Stimulated activated CD4-positive, alpha-beta T cell treated with anti-CD3 and anti-CD28 coated beads, Interleukin-12 subunit alpha, Interleukin-12 subunit beta, amount 100 ng/mL, for 24 hours (primary cell): ENCODE results near the gene STAT3.
"Not testable (repeated sequence)": the region's sequence is repeated elsewhere in the genome, so short reads cannot be mapped to it uniquely, and the experiment has no call there.

Experiments used
- DNase-seq, 2 experiments: peaks; one replicate each; pipeline ENCODE4 v3.0.0-alpha.2; 2020; ENCODE audit warnings: low read depth in 2 of 2

Gene STAT3

DNA sequence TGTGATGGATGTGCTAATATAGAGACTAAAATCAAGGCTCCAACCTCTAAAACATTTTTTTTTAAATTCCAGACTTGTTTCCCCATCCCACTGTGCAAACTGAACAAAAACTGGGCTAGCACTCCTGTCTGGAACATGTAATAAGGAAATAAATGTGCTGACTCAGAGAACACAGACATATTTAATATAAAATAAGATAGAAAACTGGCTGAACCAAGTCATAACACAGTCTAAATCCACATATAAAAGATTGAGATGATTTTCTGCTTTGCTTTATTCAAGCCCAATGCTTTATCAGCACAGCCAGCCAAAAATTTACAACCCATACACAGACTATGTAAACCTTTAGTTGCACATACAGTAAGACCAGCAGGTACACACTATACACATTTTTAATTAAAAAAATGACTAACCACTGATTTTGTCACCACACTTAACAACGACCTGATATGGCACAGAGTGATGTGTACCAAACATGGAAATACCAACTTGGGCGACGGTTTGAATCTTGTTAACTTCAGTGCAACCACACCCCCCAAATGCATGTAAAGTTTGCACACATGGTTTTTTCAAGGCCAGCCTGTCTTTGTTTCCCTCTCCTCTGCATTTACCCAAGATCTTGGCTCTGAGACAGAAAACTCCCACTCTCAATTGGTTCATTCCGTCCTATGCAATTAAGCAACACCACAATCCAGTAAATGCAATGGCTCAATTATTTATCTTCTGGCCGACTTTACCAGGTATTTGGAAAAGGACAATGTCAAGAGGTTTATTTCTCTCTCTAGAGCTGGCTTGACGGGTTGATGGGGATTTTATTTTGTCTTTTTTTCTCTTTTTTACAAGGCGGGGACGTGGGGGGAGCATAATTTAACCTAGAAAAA is 1.2 kb downstream of the STAT3 start:
- no peak for DNase-seq

DNA sequence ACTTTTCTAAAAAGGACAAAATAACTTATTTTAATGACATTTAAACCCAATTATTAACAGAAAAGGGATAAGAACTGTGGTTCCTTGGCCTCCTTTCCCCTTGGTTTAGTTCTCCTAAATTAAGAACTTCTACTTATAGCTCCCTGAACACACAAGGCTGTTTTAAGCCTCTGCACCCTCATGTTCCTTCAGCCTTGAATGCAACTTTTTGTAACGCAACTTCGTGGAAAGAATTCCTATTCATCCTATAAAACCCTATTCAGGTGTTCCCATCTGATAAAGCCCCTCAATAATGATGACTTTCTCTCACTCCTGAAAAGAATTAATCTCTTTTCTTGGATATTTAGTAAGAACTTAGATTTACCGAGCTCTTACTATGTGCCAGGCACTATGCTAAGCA is 6.3 kb downstream of the STAT3 start:
- no peak for DNase-seq

DNA sequence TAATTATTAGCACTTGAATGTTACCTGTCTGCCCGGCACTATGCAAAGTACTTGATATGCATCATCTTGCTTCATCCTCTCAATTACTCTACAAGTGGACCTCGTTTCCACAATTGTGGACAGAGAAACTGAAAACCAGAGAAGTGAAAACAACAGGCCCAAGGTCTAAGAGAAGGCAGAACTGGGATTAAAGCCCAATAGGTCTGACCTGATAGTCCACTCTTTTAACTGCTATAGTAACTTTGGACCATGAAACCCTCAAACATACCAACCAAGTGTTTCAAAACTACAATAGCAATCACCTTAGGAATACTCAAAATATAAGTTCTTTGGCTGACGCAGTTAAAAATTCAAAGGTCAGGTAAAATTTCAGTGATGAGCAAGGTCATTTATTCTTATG is 7.3 kb downstream of the STAT3 start:
- DNase-seq = no peak

DNA sequence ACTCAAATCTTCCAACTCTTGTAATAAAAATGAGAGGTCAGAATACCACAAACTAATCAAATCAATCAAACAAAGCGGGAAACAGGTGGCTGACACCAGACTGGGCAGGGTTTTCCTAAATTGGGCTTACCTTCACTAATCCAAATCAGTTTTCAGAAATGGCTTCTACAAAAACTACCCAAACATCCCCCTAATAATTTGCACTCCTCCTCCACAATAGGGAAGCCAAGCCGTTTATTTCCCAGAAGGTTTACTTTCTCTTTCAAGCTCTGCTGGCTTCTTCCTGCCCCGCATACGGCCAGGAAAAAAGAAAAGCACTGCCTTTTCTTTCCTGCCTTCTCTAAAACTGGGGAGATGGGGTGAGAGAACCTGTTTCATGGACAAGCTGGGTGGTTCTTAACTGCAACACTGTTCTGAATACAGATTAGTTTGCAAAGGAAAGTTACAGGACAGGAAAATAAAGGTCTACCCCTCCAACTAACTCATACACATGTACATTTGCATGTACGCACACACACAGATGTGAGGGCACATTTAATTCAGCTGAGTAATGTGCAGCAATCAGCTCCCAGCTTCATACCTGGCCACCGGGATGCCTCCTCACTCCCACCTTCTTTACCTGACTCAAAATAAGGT is 9.2 kb downstream of the STAT3 start:
- no peak for DNase-seq

DNA sequence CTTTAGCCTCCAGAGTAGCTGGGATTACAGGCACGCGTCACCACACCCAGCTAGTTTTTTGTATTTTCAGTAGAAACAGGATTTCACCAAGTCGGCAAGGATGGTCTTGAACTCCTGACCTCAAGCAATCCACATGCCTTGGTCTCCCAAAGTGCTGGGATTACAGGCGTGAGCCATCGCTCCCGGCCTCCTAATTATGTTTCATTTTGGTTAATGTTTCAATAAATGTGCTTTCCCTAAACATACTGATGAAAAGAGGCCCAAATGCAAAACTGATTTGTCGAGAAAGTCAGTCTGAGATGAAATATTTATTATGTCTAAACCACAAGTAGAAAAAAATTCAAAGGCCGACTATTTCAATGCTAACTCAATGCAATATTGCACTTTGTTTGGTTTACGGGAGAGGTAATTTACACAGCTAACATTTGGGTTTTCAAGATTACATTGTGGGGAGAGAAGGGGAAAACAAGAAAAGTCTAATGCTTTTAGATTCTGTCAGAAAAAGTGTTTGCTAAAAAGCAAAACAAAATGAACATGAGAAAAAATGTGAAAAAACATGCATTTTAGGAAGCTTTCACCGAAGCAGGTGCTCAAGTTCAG is 9.8 kb downstream of the STAT3 start:
- no peak for DNase-seq

DNA sequence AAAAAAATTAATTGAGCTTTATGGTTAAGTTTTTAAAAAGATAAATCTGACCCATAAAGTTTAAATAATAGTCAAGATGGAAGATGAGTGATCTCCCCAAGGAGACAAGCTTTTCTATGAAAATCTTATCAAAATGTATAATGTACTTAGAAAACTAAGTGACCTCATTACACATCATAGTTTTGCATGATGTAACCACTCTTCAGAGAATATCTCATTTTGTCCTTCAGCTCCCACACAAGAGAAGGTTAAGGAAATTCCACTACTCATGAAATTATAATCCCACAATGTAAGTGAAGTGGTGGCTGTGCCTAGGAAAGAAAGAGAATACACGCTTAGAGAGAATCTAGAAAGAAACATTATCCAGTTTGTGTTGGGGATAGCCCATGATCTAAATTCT is 14.3 kb downstream of the STAT3 start:
- DNase-seq = no peak

DNA sequence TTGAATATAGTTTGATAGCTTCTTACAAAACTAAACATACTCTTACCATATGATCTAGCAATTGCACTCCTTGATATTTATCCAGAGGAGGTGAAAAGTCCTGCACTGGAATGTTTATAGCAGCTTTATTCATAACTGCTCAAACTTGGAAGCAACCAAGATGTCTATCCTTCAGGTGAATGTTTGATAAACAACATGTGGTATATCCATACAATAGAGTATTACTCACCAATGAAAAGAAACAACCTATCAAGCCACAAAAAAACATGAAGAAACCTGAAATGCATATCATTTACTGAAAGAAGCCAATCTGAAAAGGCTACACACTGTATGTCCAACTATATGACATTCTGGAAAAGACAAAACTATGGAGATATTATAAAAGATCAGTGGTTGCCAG is 16.1 kb downstream of the STAT3 start:
- no peak for DNase-seq

DNA sequence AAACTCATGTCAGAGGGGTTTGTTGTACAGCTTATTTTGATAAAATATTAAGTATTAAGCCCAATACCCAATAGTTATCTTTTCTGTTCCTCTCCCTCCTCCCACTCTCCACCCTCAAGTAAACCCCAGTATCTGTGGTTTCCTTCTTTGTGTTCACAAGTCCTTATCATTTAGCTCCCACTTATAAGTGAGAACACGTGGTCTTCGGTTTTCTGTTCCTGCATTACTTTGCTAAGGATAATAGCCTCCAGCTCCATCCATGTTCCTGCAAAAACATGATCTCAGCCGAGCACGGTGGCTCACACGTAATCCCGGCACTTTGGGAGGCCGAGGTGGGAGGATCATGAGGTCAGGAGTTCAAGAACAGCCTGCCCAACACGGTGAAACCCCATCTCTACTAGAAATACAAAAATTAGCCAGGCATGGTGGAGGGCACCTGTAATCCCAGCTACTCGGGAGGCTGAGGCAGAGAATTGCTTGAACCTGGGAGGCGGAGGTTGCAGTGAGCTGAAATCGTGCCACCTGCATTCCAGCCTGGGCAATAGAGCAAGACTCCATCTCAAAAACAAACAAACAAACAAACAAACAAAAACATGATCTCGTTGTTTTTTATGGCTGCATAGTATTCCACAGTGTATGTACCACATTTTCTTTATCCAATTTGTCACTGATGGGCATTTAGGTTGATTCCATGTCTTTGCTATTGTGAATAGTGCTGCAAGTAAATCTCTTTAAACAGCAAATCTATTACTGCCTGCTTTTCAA is 19.3 kb downstream of the STAT3 start:
- not testable (repeated sequence) for DNase-seq

DNA sequence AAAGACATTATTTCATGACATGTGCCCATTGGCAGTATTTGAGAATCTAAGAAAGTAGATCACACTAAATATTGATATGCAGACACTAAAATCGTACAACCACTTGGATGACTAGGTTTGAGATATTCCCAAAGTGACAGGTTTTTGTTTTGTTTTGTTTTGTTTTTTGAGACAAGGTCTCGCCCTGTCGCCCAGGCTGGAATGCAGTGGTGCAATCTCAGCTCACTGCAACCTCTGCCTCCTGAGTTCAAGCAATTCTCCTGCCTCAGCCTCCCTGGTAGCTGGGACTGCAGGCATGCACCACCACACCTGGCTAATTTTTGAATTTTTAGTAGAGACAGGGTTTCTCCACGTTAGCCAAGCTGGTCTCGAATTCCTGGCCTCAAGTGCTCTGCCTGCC is 19.9 kb downstream of the STAT3 start:
- DNase-seq = not testable (repeated sequence)

DNA sequence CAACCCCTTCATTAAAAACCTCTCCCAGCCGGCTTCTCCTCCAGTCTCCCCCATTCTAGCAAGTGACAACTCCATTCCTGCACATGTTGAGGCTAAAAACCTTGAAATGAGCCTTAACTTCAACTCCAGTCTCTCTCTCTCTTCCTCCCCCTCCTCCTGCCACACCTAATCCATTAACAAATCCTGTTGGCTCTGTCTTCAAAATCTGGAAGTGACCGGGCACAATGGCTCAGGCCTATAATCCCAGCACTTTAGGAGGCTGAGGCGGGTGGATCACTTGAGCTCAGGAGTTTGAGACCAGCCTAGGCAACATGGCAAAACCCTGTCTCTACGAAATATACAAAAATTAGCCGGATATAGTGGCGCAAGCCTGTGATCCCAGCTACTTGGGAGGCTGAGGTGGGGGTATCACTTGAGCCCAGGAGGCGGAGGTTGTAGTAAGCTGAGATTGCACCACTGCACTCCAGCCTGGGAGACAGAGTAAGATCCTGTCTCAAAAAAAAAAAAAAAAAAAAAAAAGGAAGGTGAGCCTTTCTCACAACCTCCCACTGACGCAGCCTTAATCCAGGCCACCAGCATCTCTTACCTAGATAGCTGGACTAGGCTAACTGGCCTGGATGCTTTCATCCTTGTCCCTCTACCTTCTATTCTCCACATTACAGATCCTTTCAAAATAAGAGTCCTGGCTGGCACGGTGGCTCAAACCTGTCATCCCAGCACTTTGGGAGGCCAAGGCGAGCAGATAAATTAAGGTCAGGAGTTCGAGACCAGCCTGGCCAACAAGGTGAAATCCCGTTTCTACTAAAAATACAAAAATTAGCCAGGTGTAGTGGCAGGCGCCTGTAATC is 21.8 kb downstream of the STAT3 start:
- not testable (repeated sequence) for DNase-seq

DNA sequence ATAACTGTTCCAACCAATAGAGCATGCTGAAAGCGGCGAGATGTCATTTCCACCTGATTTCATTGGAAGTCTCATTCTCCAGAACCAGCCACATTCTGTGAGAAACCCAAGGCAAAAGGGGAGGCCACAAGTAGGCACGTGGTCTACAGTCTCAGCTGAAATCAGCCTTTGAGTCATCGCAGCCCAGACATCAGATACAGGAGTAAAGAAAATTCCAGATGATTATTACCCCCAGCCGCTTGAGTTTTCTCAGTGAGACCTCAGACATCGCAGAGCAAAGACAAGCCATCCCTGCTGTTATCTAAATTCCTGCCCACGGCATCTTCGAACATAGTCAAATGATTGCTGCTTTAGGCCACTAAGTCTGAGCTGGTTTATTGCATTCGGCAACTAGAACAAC is 23.1 kb downstream of the STAT3 start:
- DNase-seq = no peak

DNA sequence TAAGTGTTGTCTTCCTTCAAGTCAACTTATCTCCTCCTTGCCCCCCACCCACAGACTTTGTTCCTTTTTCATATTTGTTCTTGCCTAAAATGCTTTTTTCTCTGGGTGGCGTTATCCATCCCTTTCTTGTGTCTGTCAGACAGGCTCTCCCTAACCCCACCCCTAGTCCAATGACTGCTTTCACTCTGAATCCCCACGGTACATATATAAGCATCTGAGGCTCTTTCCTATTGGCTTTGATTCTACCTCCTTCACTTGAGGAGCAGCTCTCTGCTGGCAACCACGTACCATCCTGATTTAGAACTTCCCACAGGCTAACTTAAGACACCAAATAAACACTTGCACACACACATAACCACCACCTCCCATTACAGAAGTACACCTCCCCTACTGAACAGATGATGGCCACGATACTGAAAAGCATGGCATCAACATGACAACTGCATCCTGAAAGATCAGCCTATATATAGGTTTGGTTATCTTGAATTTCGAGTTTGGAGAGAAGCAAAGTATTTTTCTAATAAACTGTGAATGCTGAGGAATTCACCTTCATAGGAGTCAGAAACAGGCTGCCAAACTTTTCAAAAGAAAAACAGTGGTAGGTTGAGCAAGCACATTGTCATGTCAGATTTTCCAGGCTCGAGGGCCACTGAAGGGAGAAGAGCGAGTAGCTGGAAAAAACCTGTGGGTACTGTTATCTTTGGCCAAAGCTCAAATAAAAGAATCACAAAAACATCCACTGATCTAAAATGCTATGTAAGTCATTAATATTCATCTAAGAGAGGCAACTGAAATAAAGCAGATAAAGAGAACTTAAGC is 24.3 kb downstream of the STAT3 start:
- DNase-seq = no peak

DNA sequence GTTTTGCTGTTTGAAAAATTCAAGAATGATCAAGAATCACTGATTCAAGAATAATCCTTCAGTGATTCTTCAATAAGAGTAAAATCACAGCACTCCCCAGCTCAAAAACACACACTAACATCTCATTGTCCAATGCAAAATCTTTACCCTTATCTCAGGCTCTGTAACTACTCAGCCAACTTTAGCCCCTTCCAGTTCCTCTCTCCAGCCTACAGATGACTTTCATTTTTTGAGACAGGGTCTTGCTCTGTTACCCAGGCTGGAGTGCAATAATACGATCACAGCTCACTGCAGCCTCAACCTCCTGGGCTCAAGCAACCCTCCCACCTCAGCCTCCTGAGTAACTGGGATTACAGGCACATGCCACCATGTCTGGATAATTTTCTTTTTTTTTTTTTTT is 25.0 kb downstream of the STAT3 start:
- no peak for DNase-seq

DNA sequence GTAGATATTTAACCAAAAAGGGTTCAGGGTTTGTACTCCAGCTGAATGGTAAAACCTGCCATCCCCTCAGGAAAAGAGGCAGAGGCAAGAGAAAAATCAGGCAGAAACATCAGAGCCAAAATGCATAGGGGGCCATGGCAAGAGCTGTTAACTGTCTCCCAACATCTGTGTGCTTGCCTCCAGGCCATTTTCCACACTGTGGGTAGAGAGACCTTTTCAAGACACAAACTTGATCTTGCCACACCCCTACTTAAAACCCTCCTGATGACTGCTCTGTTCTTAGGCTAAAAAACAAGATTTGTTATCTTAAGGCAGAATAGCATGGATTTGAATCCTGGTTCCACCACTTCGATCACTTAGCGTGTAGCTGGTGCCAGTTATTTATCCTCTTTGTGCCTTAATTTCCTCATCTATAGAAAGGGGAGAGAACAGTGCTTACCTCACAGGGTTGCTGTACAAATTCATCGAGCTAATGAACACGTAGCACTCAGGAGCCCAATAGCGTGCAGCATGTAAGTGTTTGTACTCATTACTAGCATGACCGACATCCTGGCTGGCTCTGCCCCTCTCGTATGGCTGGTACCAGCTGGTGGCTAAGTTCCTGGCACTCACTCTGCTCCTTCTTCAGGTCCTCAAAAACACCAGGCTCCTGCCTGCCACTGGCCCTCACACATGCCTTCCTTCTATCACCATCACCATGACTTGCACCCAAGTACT is 25.8 kb downstream of the STAT3 start:
- no peak for DNase-seq

DNA sequence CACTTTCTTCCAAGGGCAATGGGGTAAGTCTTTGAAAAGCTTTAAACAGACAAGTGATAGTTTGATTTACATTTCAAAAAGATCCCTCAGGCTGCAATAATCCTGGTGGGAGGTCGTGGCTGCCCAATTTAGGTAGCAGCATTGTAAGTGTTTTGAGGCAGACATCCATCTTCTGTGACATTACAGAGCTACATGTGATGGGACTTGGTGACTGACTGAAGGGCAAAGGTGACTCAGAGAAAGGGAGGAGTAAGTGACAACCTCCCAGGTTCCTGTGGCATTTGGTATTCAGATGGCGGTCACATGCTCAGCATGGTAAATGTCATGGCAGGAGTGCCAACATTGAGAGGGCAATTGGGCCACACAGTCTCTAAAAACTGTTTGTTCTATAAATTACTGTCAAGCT is 26.5 kb downstream of the STAT3 start:
- DNase-seq = peak in 1 of 2 experiments; percentile 16

DNA sequence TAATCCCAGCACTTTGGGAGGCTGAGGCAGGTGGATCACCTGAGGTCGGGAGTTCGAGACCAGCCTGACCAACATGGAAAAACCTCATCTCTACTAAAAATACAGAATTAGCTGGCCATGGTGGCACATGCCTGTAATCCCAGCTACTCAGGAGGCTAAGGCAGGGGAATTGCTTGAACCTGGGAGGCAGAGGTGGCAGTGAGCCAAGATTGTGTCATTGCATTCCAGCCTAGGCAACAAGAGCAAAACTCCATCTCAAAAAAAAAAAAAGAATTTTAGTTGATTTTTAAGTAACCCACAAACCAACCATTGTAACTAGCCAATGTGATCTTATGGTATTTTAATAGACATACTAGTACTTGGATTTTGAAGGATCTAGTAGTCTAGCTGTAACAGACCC is 27.9 kb downstream of the STAT3 start:
- DNase-seq = not testable (repeated sequence)

DNA sequence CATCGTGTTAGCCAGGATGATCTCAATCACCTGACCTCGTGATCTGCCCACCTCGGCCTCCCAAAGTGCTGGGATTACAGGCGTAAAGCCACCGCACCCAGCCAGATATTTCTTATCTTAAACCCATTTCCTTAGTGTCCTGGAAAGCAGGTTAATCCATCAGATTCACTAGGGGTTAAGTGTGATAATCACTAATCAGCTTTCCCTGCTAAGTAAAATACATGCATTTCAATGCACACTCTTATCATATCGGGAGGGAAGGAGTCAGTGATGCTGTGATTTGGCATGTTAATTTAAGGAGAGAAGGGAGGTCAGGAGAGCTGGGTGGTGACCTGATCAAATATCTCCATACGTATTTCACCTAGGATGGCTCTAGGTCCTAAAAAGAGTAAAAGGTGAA is 29.1 kb downstream of the STAT3 start:
- no peak for DNase-seq

DNA sequence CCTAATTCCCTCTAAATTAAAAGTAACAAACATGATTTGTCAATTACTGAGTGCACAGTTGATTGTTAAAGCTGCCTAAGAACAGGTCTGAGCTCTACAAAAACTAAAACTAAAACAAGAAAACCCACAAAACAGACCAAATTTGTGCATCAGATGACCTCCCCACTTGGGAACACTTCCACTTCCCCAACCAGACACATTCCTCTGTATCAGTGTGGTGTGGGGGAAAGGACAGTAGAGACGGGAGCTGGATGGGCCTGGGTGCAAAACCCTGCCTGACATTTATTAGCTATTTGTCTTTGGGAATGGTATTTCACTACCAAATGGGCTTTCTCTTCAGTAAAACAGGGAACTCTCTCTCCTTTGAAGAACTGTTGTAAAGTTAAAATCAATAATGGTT is 29.8 kb downstream of the STAT3 start:
- no peak for DNase-seq

DNA sequence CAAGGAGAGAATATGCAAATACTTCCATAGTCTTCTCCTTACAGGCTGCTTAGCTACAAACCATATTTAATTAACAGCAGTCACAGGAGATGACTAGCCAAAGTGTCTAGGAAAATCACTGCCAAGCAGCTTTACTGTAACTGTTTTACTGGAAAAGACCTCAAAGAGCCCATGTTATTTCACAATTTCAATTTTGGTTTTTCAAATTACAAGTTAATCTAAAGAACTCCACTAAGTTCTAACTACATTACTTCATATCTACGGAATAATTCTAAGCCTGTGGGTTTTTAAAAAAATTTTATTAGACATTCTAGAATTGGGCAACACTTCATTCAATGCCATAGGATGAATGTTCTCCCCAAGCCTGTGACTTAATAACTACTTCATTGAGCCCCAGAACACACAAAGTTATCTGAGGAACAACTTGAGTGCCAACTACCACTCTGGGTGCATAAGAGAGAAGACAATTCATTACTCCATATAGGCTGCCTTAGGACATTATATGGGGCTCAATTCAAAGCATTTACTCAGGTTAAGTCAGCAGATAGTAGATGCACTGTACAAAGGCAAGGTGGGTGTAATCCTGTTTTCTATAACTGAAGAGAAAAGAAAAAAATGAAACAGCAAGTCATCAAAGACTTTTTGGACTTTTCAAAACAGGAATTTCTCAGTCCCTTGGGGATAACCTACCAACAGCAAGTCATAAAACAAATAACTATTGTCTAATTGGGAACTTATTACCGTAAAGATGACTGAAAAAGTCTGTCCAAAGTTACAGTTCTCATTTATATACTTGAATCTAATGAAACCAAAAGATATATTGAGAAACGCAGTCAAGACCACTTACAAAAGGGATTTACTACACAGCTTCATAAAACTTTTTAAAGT is 33.0 kb downstream of the STAT3 start:
- no peak for DNase-seq
